ENCODE measurements around the gene TNS3. TPM values are rescaled to one million over a fixed set of nuclear protein-coding genes. Genes with fewer than 3 reads are reported as not detected.

TNS3 gene
- total RNA-seq, 1 experiment from 2014 or later, result 9.5 TPM

DNA sequence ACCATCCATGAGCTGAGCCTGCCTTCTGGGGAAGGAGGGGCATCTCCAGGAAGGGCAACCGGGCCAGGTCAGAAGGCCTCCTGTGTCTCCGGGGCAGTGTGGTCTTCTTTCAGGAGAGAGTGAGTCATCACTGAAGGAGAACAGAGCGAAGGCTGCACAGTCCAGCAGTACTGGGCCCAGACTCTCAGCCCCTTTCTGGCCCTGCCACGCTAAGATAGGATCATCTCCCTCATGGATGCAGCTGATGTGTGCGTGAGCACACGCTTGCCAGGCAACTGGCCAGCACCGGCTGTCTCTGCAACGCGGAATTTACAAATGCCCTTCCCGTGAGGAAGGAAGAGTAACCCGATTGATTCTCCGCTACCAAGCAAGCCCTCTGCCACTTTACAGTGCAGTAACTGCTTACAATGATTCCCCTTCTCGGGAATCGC is 328.2 kb downstream of the TNS3 start:
- Histone ChIP-seq H2AFZ (ENCODE audit: low read length) (no peak overlapping the region), H4K8ac (replicated peaks; ENCODE audit: insufficient read length, low read depth, low read length) (no peak overlapping the region), H2BK120ac (ENCODE audit: low read depth, low read length, poor library complexity, severe bottlenecking) (no peak overlapping the region), H3K18ac (ENCODE audit: insufficient read length, low read depth, low read length) (no peak overlapping the region), H3K27ac (ENCODE audit: insufficient read length, low read depth, low read length) (no peak overlapping the region), H2BK12ac (ENCODE audit: insufficient read length, low read depth, low read length) (no peak overlapping the region), H3K4me2 (ENCODE audit: insufficient read depth, insufficient read length, low read length) (peak overlapping the region; percentile 60), H3K23me2 (ENCODE audit: insufficient read length, low read depth, low read length, poor library complexity, severe bottlenecking) (peaks cover 6% of the 10 kb centered on the region), H4K91ac (ENCODE audit: insufficient read length, low read depth, low read length) (no peak overlapping the region), H3K9me3 (ENCODE audit: control insufficient read depth, low read depth, low read length) (no peaks in the 10 kb centered on the region), H3K4me1 (ENCODE audit: insufficient read depth, low read length) (no peaks in the 10 kb centered on the region), H3T11ph (ENCODE audit: low read length) (no peak overlapping the region), H3K4ac (ENCODE audit: low read depth, low read length) (no peak overlapping the region), H3K23ac (ENCODE audit: insufficient read length, low read depth, low read length) (no peak overlapping the region), H3K9ac (ENCODE audit: extremely low read depth, insufficient read length, low read length) (no peak overlapping the region), H2BK20ac (ENCODE audit: low read depth, low read length, poor library complexity, severe bottlenecking) (no peak overlapping the region), H2AK5ac (ENCODE audit: insufficient read length, low read length) (no peak overlapping the region), H3K27me3 (ENCODE audit: insufficient read depth, low read length) (no peaks in the 10 kb centered on the region; the same call in 1 of the 2 replicates), H2BK5ac (ENCODE audit: insufficient read length, low read length) (no peak overlapping the region), H4K20me1 (ENCODE audit: control insufficient read depth, insufficient read depth, insufficient read length) (no peaks in the 10 kb centered on the region), H3K14ac (ENCODE audit: insufficient read depth, low read length) (no peak overlapping the region), H4K5ac (ENCODE audit: insufficient read length, low read depth, low read length) (no peak overlapping the region), H3K56ac (ENCODE audit: insufficient read length, low read depth, low read length) (no peak overlapping the region), H2BK15ac (ENCODE audit: low read depth, low read length) (no peak overlapping the region), H3K79me1 (ENCODE audit: insufficient read depth, low read depth, low read length, poor library complexity, severe bottlenecking) (no peaks in the 10 kb centered on the region), H3K79me2 (ENCODE audit: insufficient read depth, low read length) (no peaks in the 10 kb centered on the region)
- H3K9me3 Mint-ChIP-seq, result peaks cover 6 to 8% of the 10 kb centered on the region in 2 experiments; a peak in 4 of 5 replicates
- H3K4me3 Mint-ChIP-seq, result peak overlapping the region; percentile 72 to 80
- H3K27me3 Mint-ChIP-seq (ENCODE audit: low read depth), result peaks cover 52% of the 10 kb centered on the region
- H3K4me1 Mint-ChIP-seq, result peaks cover 13 to 14% of the 10 kb centered on the region in 2 experiments
- WGBS (ENCODE audit: extremely low coverage, insufficient read length, low lambda C conversion rate), result no CpG with 5 or more reads among the region's 14 CpGs
- TF ChIP-seq, protein P1, sequence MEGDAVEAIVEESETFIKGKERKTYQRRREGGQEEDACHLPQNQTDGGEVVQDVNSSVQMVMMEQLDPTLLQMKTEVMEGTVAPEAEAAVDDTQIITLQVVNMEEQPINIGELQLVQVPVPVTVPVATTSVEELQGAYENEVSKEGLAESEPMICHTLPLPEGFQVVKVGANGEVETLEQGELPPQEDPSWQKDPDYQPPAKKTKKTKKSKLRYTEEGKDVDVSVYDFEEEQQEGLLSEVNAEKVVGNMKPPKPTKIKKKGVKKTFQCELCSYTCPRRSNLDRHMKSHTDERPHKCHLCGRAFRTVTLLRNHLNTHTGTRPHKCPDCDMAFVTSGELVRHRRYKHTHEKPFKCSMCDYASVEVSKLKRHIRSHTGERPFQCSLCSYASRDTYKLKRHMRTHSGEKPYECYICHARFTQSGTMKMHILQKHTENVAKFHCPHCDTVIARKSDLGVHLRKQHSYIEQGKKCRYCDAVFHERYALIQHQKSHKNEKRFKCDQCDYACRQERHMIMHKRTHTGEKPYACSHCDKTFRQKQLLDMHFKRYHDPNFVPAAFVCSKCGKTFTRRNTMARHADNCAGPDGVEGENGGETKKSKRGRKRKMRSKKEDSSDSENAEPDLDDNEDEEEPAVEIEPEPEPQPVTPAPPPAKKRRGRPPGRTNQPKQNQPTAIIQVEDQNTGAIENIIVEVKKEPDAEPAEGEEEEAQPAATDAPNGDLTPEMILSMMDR (conservative IDR thresholded peaks at IDR 0.05), result no peak
- peaks cover 0 to 5% (median 4%) of the 10 kb centered on the region in 3 experiments; a peak in 4 of 7 replicates for H3K36me3 Mint-ChIP-seq (ENCODE audit: insufficient read depth in 1 of 3, low read depth in 3 of 3)
- no peak overlapping the region for H3K27ac Mint-ChIP-seq
- DNase-seq, result peak; percentile 51
